ACC112 (cell line): ENCODE measurements around the gene GJA9.

ENCODE experiments used
- H2AFZ ChIP-seq: fragments of 200-600 bp; sonication (generic); one replicate; pipeline ENCODE4 v1.6.0; 2017; ENCODE audit warnings: antibody characterized with exemption, low read length; ENCODE audit not compliant: unreplicated experiment
- H3K27ac ChIP-seq: fragments of 200-600 bp; sonication (generic); 2 replicates; pipeline ENCODE4 v1.5.1; 2014; ENCODE audit warnings: low read depth, mild to moderate bottlenecking, antibody characterized with exemption, low read length, moderate library complexity
- H3K27me3 ChIP-seq: fragments of 200-600 bp; sonication (generic); 2 replicates; pipeline ENCODE4 v1.6.1; 2014; ENCODE audit warnings: mild to moderate bottlenecking, antibody characterized with exemption, low read length, moderate library complexity, mixed read lengths; ENCODE audit not compliant: insufficient read depth
- H3K36me3 ChIP-seq: fragments of 200-600 bp; sonication (generic); 2 replicates; pipeline ENCODE4 v1.6.1; 2016; ENCODE audit warnings: mild to moderate bottlenecking, antibody characterized with exemption, low read length, moderate library complexity, mixed read lengths; ENCODE audit not compliant: insufficient read depth
- H3K4me1 ChIP-seq: fragments of 200-600 bp; sonication (generic); one replicate; pipeline ENCODE4 v1.6.1; 2016; ENCODE audit warnings: low read length, mixed read lengths; ENCODE audit not compliant: insufficient read depth, unreplicated experiment, control insufficient read depth
- H3K4me3 ChIP-seq: fragments of 200-600 bp; sonication (generic); 2 replicates; pipeline ENCODE4 v1.5.1; 2014; ENCODE audit warnings: mild to moderate bottlenecking, low read depth, low read length
- H3K79me2 ChIP-seq: fragments of 200-600 bp; sonication (generic); one replicate; pipeline ENCODE4 v1.6.0; 2016; ENCODE audit warnings: low read length; ENCODE audit not compliant: control insufficient read depth, unreplicated experiment, insufficient read depth

Gene GJA9

GRCh38 chr1:38875811-38876210, 5.6 kb downstream of the GJA9 start:
- Histone ChIP-seq H3K79me2 (peaks cover 24% of the 10 kb centered on the region), H3K36me3 (no peaks in the 10 kb centered on the region), H3K4me1 (peaks cover 15% of the 10 kb centered on the region)

GRCh38 chr1:38873027-38873969, 8.1 kb downstream of the GJA9 start, which contains the start of gene MYCBP:
TSS of gene MYCBP (minus strand) at chr1:38873348. CDS start at chr1:38873305, 43 bp downstream.
- Histone ChIP-seq H3K36me3 (no peaks in the 10 kb centered on the region), H3K27me3 (no peaks in the 10 kb centered on the region), H3K4me1 (peaks cover 15% of the 10 kb centered on the region), H2AFZ (peak within 1 kb of the TSS; percentile 96), H3K27ac (0 out of 2 replicates have a peak within 1 kb of the TSS, but pooled peaks have one; percentile 14), H3K79me2 (peaks cover 25% of the 10 kb centered on the region), H3K4me3 (peak within 1 kb of the TSS; percentile 98)

More at GRCh38 chr1:38875811-38876210, 5.6 kb downstream of the GJA9 start:
- H3K4me3 ChIP-seq: no peak overlapping the region
- no peak overlapping the region for H2AFZ ChIP-seq
- no peaks in the 10 kb centered on the region for H3K27me3 ChIP-seq
- no peak overlapping the region for H3K27ac ChIP-seq

GRCh38 chr1:38872401-38873026, 8.9 kb downstream of the GJA9 start:
- no peaks in the 10 kb centered on the region for H3K27me3 ChIP-seq
- H2AFZ ChIP-seq: peak overlapping the region; percentile 51
- H3K36me3 ChIP-seq: no peaks in the 10 kb centered on the region
- H3K79me2 ChIP-seq: peaks cover 33% of the 10 kb centered on the region
- peak overlapping the region; percentile 98 for H3K4me3 ChIP-seq
- H3K4me1 ChIP-seq: peaks cover 15% of the 10 kb centered on the region
- H3K27ac ChIP-seq: no peak overlapping the region

- Histone ChIP-seq H3K27ac (no peak overlapping the region), H3K79me2 (peaks cover 35% of the 10 kb centered on the region), H3K36me3 (no peaks in the 10 kb centered on the region), H3K4me3 (no peak overlapping the region), H3K27me3 (no peaks in the 10 kb centered on the region), H2AFZ (no peak overlapping the region), H3K4me1 (peaks cover 15% of the 10 kb centered on the region)
Observed at GRCh38 chr1:38870996-38871395, 10.4 kb downstream of the GJA9 start.

GRCh38 chr1:38867208-38867607, 14.2 kb downstream of the GJA9 start:
- Histone ChIP-seq H3K27me3 (no peaks in the 10 kb centered on the region), H3K27ac (no peak overlapping the region), H3K4me1 (peaks cover 24% of the 10 kb centered on the region), H3K4me3 (no peak overlapping the region), H2AFZ (no peak overlapping the region), H3K79me2 (peaks cover 36% of the 10 kb centered on the region), H3K36me3 (0 out of 2 replicates have a peak, but pooled peaks cover 13% of the 10 kb centered on the region)

- Histone ChIP-seq H3K4me3 (no peak overlapping the region), H3K36me3 (0 out of 2 replicates have a peak, but pooled peaks cover 13% of the 10 kb centered on the region), H3K79me2 (peaks cover 38% of the 10 kb centered on the region), H3K4me1 (peaks cover 22% of the 10 kb centered on the region), H3K27me3 (no peaks in the 10 kb centered on the region), H2AFZ (no peak overlapping the region), H3K27ac (no peak overlapping the region)
Observed at GRCh38 chr1:38865112-38865715, 16.2 kb downstream of the GJA9 start.

GRCh38 chr1:38860454-38860795, 21.0 kb downstream of the GJA9 start:
- Histone ChIP-seq H2AFZ (peak overlapping the region; percentile 100), H3K27ac (no peak overlapping the region), H3K4me1 (peaks cover 33% of the 10 kb centered on the region), H3K79me2 (peaks cover 60% of the 10 kb centered on the region), H3K36me3 (peaks cover 20% of the 10 kb centered on the region), H3K27me3 (no peaks in the 10 kb centered on the region), H3K4me3 (peak overlapping the region; percentile 99)

GRCh38 chr1:38859561-38860453, 21.6 kb downstream of the GJA9 start, which contains the start of gene RRAGC:
TSS of gene RRAGC (minus strand) at chr1:38859772. CDS start at chr1:38859646, 126 bp downstream.
- peaks cover 33% of the 10 kb centered on the region for H3K4me1 ChIP-seq
- peak within 1 kb of the TSS; percentile 59; the same call in 1 of the 2 replicates for H3K27ac ChIP-seq
- H3K27me3 ChIP-seq: no peaks in the 10 kb centered on the region
- peak within 1 kb of the TSS; percentile 99 for H3K4me3 ChIP-seq
- H3K79me2 ChIP-seq: peaks cover 56% of the 10 kb centered on the region
- peak within 1 kb of the TSS; percentile 100 for H2AFZ ChIP-seq
- peaks cover 25% of the 10 kb centered on the region for H3K36me3 ChIP-seq

- Histone ChIP-seq H3K36me3 (peaks cover 23% of the 10 kb centered on the region), H3K27me3 (no peaks in the 10 kb centered on the region), H3K4me3 (peak overlapping the region; percentile 99), H3K4me1 (peaks cover 31% of the 10 kb centered on the region), H2AFZ (peak overlapping the region; percentile 8), H3K79me2 (peaks cover 55% of the 10 kb centered on the region), H3K27ac (peak overlapping the region; percentile 59; the same call in 1 of the 2 replicates)
Observed at GRCh38 chr1:38858833-38859560, 22.4 kb downstream of the GJA9 start.
